Urinary bladder (tissue), 4 donors: Measurements from ENCODE around the gene CALHM2. TPM values are rescaled to one million over a fixed set of nuclear protein-coding genes. Genes with fewer than 3 reads are reported as not detected.
A peak's percentile ranks its signal among the peaks of the same experiment; 100 is the strongest.

Experiments
- DNase-seq: peaks from one replicate; pipeline ENCODE4 v3.0.0-alpha.2; 2015; ENCODE audit errors: extremely low spot score
- H3K27ac ChIP-seq: one replicate; pipeline ENCODE4 v1.5.1; 2013; ENCODE audit warnings: low read depth, mild to moderate bottlenecking, moderate library complexity
- H3K36me3 ChIP-seq: one replicate; pipeline ENCODE4 v1.6.1; 2013; ENCODE audit warnings: mild to moderate bottlenecking, moderate library complexity; ENCODE audit not compliant: insufficient read depth
- H3K4me1 ChIP-seq: one replicate; pipeline ENCODE4 v1.6.1; 2013; ENCODE audit warnings: mild to moderate bottlenecking, moderate library complexity; ENCODE audit not compliant: insufficient read depth
- H3K4me3 ChIP-seq: one replicate; pipeline ENCODE4 v1.5.1; 2013; ENCODE audit warnings: low read depth, low read length
- whole genome bisulfite sequencing: extraction: QIAGEN DNeasy Blood & Tissue Kit; methylation state at CpG from one replicate; pipeline ENCODE4 v1.1.7; 2013; 5-methylcytosine and 5-hydroxymethylcytosine counted together
- polyA plus RNA-seq: library from polyadenylated mRNA; stranded (reverse); fragments of 200-250 nt; gene quantifications from one replicate; pipeline ENCODE4 v1.2.3, GENCODE V29; 2013
- total RNA-seq: library from RNA; depleted of rRNA; stranded (reverse); fragments of >200 nt; gene quantifications from one replicate; pipeline ENCODE4 v1.2.3, GENCODE V29; 2014
- donor health status: healthy with polysubstance abuse.
- donor health status: healthy.

The CALHM2 gene
- total RNA-seq = 17.4 TPM
- 68.5 TPM for polyA plus RNA-seq

GRCh38 chr10:103451831-103452505, at the start of gene CALHM2:
Gene CALHM2 (minus strand): TSS chr10:103452370. CDS start chr10:103449941, 2,429 bp downstream.
- Histone ChIP-seq H3K36me3 (peaks cover 1% of the 10 kb centered on the region), H3K4me3 (peak within 1 kb of the TSS; percentile 86), H3K27ac (peak within 1 kb of the TSS; percentile 91), H3K4me1 (no peaks in the 10 kb centered on the region)
- peak; percentile 48 for DNase-seq
- WGBS = under 1% methylated on average over 32 of the region's 32 CpGs

- no peak for DNase-seq
- Histone ChIP-seq H3K36me3 (no peaks in the 10 kb centered on the region), H3K4me3 (no peak overlapping the region), H3K27ac (no peak overlapping the region), H3K4me1 (no peaks in the 10 kb centered on the region)
- 95% methylated on average over 3 of the region's 3 CpGs for WGBS
Measured at GRCh38 chr10:103501186-103501585, 49.0 kb upstream of the CALHM2 start.

GRCh38 chr10:103500481-103500880, 48.3 kb upstream of the CALHM2 start:
- Histone ChIP-seq H3K36me3 (no peaks in the 10 kb centered on the region), H3K27ac (no peak overlapping the region), H3K4me1 (no peaks in the 10 kb centered on the region), H3K4me3 (no peak overlapping the region)
- 76% methylated on average over 6 of the region's 6 CpGs for WGBS
- DNase-seq = no peak

- no peaks in the 10 kb centered on the region for H3K4me1 ChIP-seq
- WGBS = 70% methylated on average over 7 of the region's 7 CpGs
- H3K27ac ChIP-seq = no peak overlapping the region
- H3K4me3 ChIP-seq = no peak overlapping the region
- H3K36me3 ChIP-seq = no peaks in the 10 kb centered on the region
- DNase-seq = no peak
Measured at GRCh38 chr10:103499881-103500280, 47.7 kb upstream of the CALHM2 start.

- no peak overlapping the region for H3K4me3 ChIP-seq
- 88% methylated on average over 5 of the region's 5 CpGs for WGBS
- H3K27ac ChIP-seq = no peak overlapping the region
- no peak for DNase-seq
- H3K36me3 ChIP-seq = no peaks in the 10 kb centered on the region
- H3K4me1 ChIP-seq = no peaks in the 10 kb centered on the region
Measured at GRCh38 chr10:103498936-103499638, 46.9 kb upstream of the CALHM2 start.

GRCh38 chr10:103497161-103497915, 45.2 kb upstream of the CALHM2 start:
- H3K27ac ChIP-seq = no peak overlapping the region

GRCh38 chr10:103495321-103495720, 43.2 kb upstream of the CALHM2 start:
- 95% methylated on average over 3 of the region's 3 CpGs for WGBS
- Histone ChIP-seq H3K36me3 (no peaks in the 10 kb centered on the region), H3K4me3 (no peak overlapping the region), H3K4me1 (peaks cover 3% of the 10 kb centered on the region), H3K27ac (no peak overlapping the region)
- no peak for DNase-seq

More at GRCh38 chr10:103497161-103497915, 45.2 kb upstream of the CALHM2 start:
- H3K4me1 ChIP-seq = peaks cover 3% of the 10 kb centered on the region
- 87% methylated on average over 8 of the region's 8 CpGs for WGBS
- no peaks in the 10 kb centered on the region for H3K36me3 ChIP-seq
- DNase-seq = no peak
- no peak overlapping the region for H3K4me3 ChIP-seq

GRCh38 chr10:103493916-103494877, 42.0 kb upstream of the CALHM2 start:
- no peak overlapping the region for H3K27ac ChIP-seq
- H3K4me1 ChIP-seq = peaks cover 3% of the 10 kb centered on the region
- no peaks in the 10 kb centered on the region for H3K36me3 ChIP-seq
- H3K4me3 ChIP-seq = peak overlapping the region; percentile 54
- 3% methylated on average over 92 of the region's 92 CpGs for WGBS
- DNase-seq = no peak

- no peak for DNase-seq
- WGBS = 3% methylated on average over 65 of the region's 65 CpGs
- peak within 1 kb of the TSS; percentile 54 for H3K4me3 ChIP-seq
- no peak within 1 kb of the TSS for H3K27ac ChIP-seq
- no peaks in the 10 kb centered on the region for H3K36me3 ChIP-seq
- peaks cover 3% of the 10 kb centered on the region for H3K4me1 ChIP-seq
Measured at GRCh38 chr10:103493362-103493915, 41.3 kb upstream of the CALHM2 start, which contains the start of gene NEURL1. Gene NEURL1 (plus strand): TSS chr10:103493705. CDS start chr10:103494388, 683 bp downstream.

- no peak for DNase-seq
- 74% methylated on average over 5 of the region's 5 CpGs for WGBS
- Histone ChIP-seq H3K27ac (no peak overlapping the region), H3K4me1 (peaks cover 3% of the 10 kb centered on the region), H3K36me3 (no peaks in the 10 kb centered on the region), H3K4me3 (no peak overlapping the region)
Measured at GRCh38 chr10:103492655-103493261, 40.6 kb upstream of the CALHM2 start.

- no peak overlapping the region for H3K27ac ChIP-seq
- H3K36me3 ChIP-seq = no peaks in the 10 kb centered on the region
- H3K4me1 ChIP-seq = peaks cover 3% of the 10 kb centered on the region
- peak; percentile 54 for DNase-seq
- 39% methylated on average over 7 of the region's 7 CpGs for WGBS
- H3K4me3 ChIP-seq = no peak overlapping the region
Measured at GRCh38 chr10:103491729-103492364, 39.7 kb upstream of the CALHM2 start.

- no peaks in the 10 kb centered on the region for H3K36me3 ChIP-seq
- WGBS = 91% methylated on average over 1 of the region's 1 CpG
Measured at GRCh38 chr10:103490986-103491314, 38.8 kb upstream of the CALHM2 start.

More at GRCh38 chr10:103490986-103491314, 38.8 kb upstream of the CALHM2 start:
- no peak for DNase-seq
- Histone ChIP-seq H3K27ac (no peak overlapping the region), H3K4me3 (no peak overlapping the region), H3K4me1 (peaks cover 3% of the 10 kb centered on the region)
